CD8-positive, alpha-beta memory T cell (primary cell): Measurements from ENCODE around the gene GPC4. TPM values are rescaled to one million over a fixed set of nuclear protein-coding genes. Genes with fewer than 3 reads are reported as not detected.

Experiments used
- CTCF ChIA-PET: fragments of 350-600 bp; sonication (Branson Sonifier 250); formaldehyde crosslinking; loops from one replicate; lab custom pipeline; 2021; ENCODE audit warnings: antibody characterized with exemption; lab: Charles Lee
- POLR2A ChIA-PET: fragments of 350-600 bp; sonication (Branson Sonifier 250); formaldehyde crosslinking; loops from one replicate; lab custom pipeline; 2021; ENCODE audit warnings: antibody characterized with exemption; lab: Charles Lee
- DNase-seq, 5 donors: peaks; one replicate each; pipeline versions ENCODE4 v3.0.0 to v3.0.0-alpha.2; 2020 to 2022; ENCODE audit warnings: mixed read lengths in 1 of 5
- H3K27ac ChIP-seq: one replicate; pipeline ENCODE4 v1.7.0; 2013; ENCODE audit warnings: low read depth, mild to moderate bottlenecking, low read length, moderate library complexity
- H3K27me3 ChIP-seq: 2 replicates; pipeline ENCODE4 v1.7.0; 2013; ENCODE audit warnings: low read length, mild to moderate bottlenecking; ENCODE audit not compliant: insufficient read depth, poor library complexity, severe bottlenecking
- H3K36me3 ChIP-seq: 2 replicates; pipeline ENCODE4 v1.7.0; 2013; ENCODE audit warnings: mild to moderate bottlenecking, low read length, moderate library complexity; ENCODE audit not compliant: insufficient read depth
- H3K4me1 ChIP-seq: 2 replicates; pipeline ENCODE4 v1.7.0; 2013; ENCODE audit warnings: mild to moderate bottlenecking, low read length, moderate library complexity; ENCODE audit not compliant: insufficient read depth
- H3K4me3 ChIP-seq: 2 replicates; pipeline ENCODE4 v1.7.0; 2013; ENCODE audit warnings: mild to moderate bottlenecking, low read length
- H3K9me3 ChIP-seq: 2 replicates; pipeline ENCODE4 v1.7.0; 2013; ENCODE audit warnings: mild to moderate bottlenecking, low read length
- H3K27ac Mint-ChIP-seq, 8 donors: one replicate each; pipeline ENCODE4 v1.8.0; 2020 to 2021; ENCODE audit warnings: mixed read lengths in 8 of 8, mild to moderate bottlenecking in 6 of 8, inconsistent platforms in 3 of 8, moderate library complexity in 3 of 8
- H3K27me3 Mint-ChIP-seq, 2 donors: one replicate each; pipeline ENCODE4 v1.8.0; 2020 to 2021; ENCODE audit warnings: mixed read lengths in 2 of 2, mild to moderate bottlenecking in 1 of 2, moderate library complexity in 1 of 2
- H3K36me3 Mint-ChIP-seq, 3 donors: one replicate each; pipeline ENCODE4 v1.8.0; 2020 to 2021; ENCODE audit warnings: mixed read lengths in 3 of 3, inconsistent platforms in 1 of 3, mild to moderate bottlenecking in 1 of 3
- H3K4me1 Mint-ChIP-seq, 3 donors: one replicate each; pipeline ENCODE4 v1.8.0; 2020 to 2021; ENCODE audit warnings: mixed read lengths in 3 of 3, inconsistent platforms in 1 of 3, mild to moderate bottlenecking in 1 of 3
- H3K4me3 Mint-ChIP-seq, 7 donors: one replicate each; pipeline ENCODE4 v1.8.0; 2020 to 2021; ENCODE audit warnings: mixed read lengths in 7 of 7, mild to moderate bottlenecking in 6 of 7, moderate library complexity in 4 of 7, inconsistent platforms in 2 of 7
- H3K9me3 Mint-ChIP-seq, 5 donors: one replicate each; pipeline ENCODE4 v1.8.0; 2020 to 2022; ENCODE audit warnings: mixed read lengths in 5 of 5, mild to moderate bottlenecking in 3 of 5, moderate library complexity in 2 of 5, inconsistent platforms in 1 of 5
- polyA plus RNA-seq: library from polyadenylated mRNA; unstranded; fragments of 300-500 nt; fragmentation: Illumina TruSeq; gene quantifications from one replicate; pipeline ENCODE4 v1.2.3, GENCODE V29; 2021
- total RNA-seq, 2 experiments: library from RNA; stranded (reverse); gene quantifications; one replicate each; pipeline ENCODE4 v1.2.3, GENCODE V29; 2021

GPC4 gene
- total and polyA plus RNA-seq, 3 experiments from 2014 or later = not detected

DNA sequence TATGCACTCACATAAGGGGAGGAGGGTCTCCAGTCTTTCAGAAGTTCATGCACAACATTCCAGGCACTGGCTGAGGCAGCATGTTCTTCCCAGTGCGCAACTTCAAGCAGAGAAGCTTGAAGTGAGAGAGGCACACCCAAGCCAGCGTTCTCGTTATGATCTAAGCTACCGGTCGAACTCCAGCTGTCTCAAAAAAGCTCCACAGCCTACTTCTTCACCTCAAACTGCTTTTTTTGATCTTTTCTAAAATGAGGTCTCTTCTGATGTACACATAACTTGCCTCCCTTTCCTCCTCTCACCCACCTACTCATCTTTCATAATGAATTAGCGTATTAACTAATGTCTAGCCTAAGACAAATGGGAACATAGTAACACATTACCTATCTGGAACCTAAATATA is 25.3 kb downstream of the GPC4 start:
- Mint-ChIP-seq H3K36me3 (no peaks in the 10 kb centered on the region), H3K4me1 (no peaks in the 10 kb centered on the region), H3K27me3 (peaks cover 0 to 7% of the 10 kb centered on the region in 2 donors), H3K4me3 (no peak overlapping the region), H3K27ac (no peak overlapping the region), H3K9me3 (no peaks in the 10 kb centered on the region)
- ChIA-PET POLR2A (no interaction called here), CTCF (no interaction called here)
- no peaks in the 10 kb centered on the region for H3K36me3 ChIP-seq
- no peaks in the 10 kb centered on the region for H3K9me3 ChIP-seq
- no peaks in the 10 kb centered on the region for H3K4me1 ChIP-seq
- no peak for DNase-seq
- H3K27ac ChIP-seq = no peak overlapping the region
- H3K27me3 ChIP-seq = no peaks in the 10 kb centered on the region
- no peak overlapping the region for H3K4me3 ChIP-seq

DNA sequence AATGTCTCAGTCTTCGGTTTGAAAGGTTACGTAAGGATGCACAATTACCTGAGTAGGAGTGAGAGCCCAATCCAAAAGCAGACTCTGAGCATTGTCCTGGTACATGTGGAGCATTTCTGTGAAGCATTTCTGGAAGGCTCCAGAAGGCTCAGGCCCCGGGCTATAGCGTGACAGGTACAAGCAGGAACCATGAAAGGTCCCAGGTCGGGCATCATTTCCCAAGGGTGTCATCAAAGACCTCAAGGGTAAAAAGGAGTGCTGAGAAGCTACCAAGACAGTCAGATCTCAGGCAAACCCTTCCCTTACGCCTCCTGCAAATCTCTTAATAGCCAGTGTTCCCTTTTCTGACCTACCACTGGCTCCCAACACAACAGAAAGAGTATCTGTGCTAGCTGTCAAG is 30.8 kb downstream of the GPC4 start:
- H3K27me3 Mint-ChIP-seq = peaks cover 0 to 7% of the 10 kb centered on the region in 2 donors
- no peak overlapping the region for H3K4me3 Mint-ChIP-seq

DNA sequence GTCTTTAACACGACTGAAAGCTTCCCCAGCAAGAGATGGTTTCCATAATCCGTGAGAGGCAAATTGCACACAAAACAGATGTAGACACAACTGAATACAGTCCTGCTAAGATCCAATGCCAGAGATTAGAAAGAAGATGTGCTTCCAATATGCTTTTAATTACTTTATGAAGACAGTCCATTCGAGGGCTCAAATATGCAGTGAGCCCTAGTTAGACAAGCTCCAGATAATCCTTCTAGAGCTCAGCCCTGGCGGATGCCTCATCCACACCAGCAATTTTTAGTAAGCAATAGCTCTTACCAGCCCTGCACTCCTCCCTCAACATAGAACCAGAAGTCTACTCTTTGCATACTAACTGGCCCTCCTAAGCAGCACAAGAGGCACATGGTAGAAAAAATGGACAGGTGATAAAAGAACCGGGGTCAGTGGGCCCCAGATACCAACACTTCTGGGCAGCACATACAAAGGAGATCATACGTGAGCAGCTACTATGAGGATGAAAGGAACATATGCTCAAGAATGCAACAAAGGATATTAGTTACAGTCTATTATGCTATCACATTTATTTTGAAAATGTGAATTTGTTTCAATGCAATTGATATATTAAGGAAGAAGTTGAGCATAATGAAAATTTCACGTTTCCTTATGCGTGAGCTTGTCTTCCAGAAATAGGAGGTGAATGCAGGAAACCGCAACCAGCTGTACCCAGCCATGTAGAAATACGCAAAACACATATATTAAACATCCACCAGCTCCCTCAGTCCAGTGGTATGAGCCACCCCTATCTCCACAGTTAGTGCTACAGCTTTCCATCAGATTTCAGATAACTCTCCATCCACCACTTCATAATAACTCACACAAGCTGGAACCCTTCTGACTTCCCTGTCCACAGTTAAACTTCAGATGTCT is 34.3 kb downstream of the GPC4 start:
- ChIA-PET CTCF (no interaction called here), POLR2A (no interaction called here)
- peak overlapping the region in 1 of 8 donors; percentile 1 for H3K27ac Mint-ChIP-seq
- no peaks in the 10 kb centered on the region for H3K36me3 Mint-ChIP-seq
- H3K9me3 Mint-ChIP-seq = no peaks in the 10 kb centered on the region
- H3K4me1 ChIP-seq = no peaks in the 10 kb centered on the region
- H3K27ac ChIP-seq = no peak overlapping the region
- no peak overlapping the region for H3K4me3 Mint-ChIP-seq
- DNase-seq = no peak
- H3K27me3 Mint-ChIP-seq = peaks cover 0 to 15% of the 10 kb centered on the region in 2 donors
- H3K9me3 ChIP-seq = no peaks in the 10 kb centered on the region
- H3K27me3 ChIP-seq = no peaks in the 10 kb centered on the region
- H3K4me1 Mint-ChIP-seq = no peaks in the 10 kb centered on the region
- H3K4me3 ChIP-seq = no peak overlapping the region
- H3K36me3 ChIP-seq = no peaks in the 10 kb centered on the region

More for the DNA sequence above, 30.8 kb downstream of the GPC4 start:
- no peaks in the 10 kb centered on the region for H3K36me3 ChIP-seq
- POLR2A ChIA-PET = no interaction called here
- H3K27ac Mint-ChIP-seq = no peak overlapping the region
- H3K4me3 ChIP-seq = no peak overlapping the region
- CTCF ChIA-PET = no interaction called here
- no peaks in the 10 kb centered on the region for H3K4me1 ChIP-seq
- no peaks in the 10 kb centered on the region for H3K36me3 Mint-ChIP-seq
- H3K4me1 Mint-ChIP-seq = no peaks in the 10 kb centered on the region
- DNase-seq = no peak
- H3K9me3 Mint-ChIP-seq = no peaks in the 10 kb centered on the region
- no peaks in the 10 kb centered on the region for H3K9me3 ChIP-seq
- no peak overlapping the region for H3K27ac ChIP-seq
- no peaks in the 10 kb centered on the region for H3K27me3 ChIP-seq

DNA sequence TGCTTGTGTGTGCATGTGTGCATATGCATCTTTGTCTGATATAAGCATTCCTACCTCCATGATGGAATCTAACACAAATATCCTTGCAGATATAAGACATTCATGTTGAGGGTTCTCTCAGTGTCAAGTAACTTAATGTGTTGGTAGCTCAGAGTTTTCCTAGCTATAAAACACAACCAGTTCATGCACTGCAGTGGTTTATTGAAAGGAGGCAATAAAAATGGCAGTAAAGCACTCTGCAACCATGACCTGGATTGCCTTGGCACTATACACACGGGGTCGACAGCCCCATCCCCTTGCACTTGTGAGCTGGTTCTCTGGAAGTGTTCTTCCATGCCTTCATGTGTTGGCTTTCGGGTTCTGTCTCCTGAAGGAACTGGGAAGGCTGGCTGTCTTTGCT is 38.9 kb downstream of the GPC4 start:
- Histone ChIP-seq H3K4me3 (no peak overlapping the region), H3K27me3 (no peaks in the 10 kb centered on the region), H3K4me1 (no peaks in the 10 kb centered on the region), H3K9me3 (no peaks in the 10 kb centered on the region), H3K36me3 (no peaks in the 10 kb centered on the region), H3K27ac (no peak overlapping the region)
- H3K36me3 Mint-ChIP-seq = no peaks in the 10 kb centered on the region
- H3K4me3 Mint-ChIP-seq = no peak overlapping the region
- H3K27me3 Mint-ChIP-seq = peaks cover 0 to 21% of the 10 kb centered on the region in 2 donors
- CTCF ChIA-PET = no interaction called here
- POLR2A ChIA-PET = no interaction called here
- no peak overlapping the region for H3K27ac Mint-ChIP-seq
- DNase-seq = no peak
- no peaks in the 10 kb centered on the region for H3K4me1 Mint-ChIP-seq
- no peaks in the 10 kb centered on the region for H3K9me3 Mint-ChIP-seq

DNA sequence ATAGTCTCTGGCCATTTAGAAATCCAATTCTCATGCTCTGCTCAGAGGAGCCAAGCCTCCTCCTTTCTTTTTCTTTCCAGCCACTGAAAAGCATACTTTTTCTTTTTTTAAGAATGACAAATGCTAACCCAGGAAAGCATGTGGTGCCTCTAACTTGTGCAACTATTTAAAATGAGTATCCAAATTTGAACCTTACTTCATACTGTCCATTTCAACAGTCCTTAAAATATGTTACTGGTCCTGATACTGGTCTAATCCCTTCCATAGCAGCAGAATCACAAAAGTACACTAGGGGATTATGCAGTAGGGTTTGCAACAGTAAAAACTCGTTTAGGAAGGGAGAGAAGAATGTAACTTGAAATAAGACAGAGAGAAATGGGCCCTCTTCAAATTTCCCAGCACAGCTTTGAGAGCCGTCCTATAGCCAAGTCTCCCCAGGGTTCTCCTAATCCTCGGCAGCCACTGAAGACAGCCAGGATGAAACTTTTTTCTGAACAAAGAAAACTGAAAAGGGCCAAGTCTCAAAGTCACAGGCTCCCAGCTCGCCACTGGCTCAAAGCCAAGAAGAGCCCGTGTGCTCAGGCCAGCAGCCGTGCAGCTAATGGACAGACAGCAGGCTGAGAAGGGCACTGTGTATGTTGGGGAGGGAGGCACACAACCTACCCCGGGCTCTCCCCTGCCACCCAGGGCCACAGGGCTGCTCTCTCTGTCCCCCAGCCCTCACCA is 39.5 kb downstream of the GPC4 start:
- CTCF ChIA-PET = no interaction called here
- no peak for DNase-seq
- no peaks in the 10 kb centered on the region for H3K9me3 ChIP-seq
- H3K9me3 Mint-ChIP-seq = no peaks in the 10 kb centered on the region
- no peaks in the 10 kb centered on the region for H3K27me3 ChIP-seq
- no peak overlapping the region for H3K4me3 Mint-ChIP-seq
- H3K27me3 Mint-ChIP-seq = peaks cover 0 to 20% of the 10 kb centered on the region in 2 donors
- POLR2A ChIA-PET = no interaction called here
- no peak overlapping the region for H3K27ac Mint-ChIP-seq
- no peak overlapping the region for H3K27ac ChIP-seq
- no peaks in the 10 kb centered on the region for H3K36me3 ChIP-seq
- H3K4me1 ChIP-seq = no peaks in the 10 kb centered on the region
- no peaks in the 10 kb centered on the region for H3K4me1 Mint-ChIP-seq
- no peak overlapping the region for H3K4me3 ChIP-seq
- H3K36me3 Mint-ChIP-seq = no peaks in the 10 kb centered on the region

DNA sequence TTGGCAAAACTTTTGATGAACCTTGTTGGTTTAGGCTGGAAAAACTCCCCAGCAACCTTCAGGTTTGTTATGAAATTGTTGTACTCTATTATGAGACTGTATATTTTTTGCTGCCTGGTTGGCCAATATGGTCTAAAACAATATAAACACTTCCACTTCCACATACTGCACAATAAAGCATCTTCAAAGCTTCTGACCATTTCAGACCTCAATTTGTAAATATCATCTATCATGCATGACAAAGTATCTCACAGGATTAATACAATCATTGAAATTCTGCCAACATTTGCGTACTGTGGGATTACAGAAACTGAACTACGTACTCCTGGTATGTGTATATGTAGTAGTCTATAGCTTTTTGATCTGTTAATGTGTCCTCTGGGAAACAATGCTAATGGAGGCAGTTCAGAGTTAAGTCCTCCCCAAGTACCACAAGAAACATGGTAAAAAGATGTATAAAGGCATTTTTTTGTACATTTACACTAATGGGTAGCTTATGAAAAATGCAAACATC is 40.4 kb downstream of the GPC4 start:
- Mint-ChIP-seq H3K36me3 (no peaks in the 10 kb centered on the region), H3K9me3 (no peaks in the 10 kb centered on the region), H3K4me1 (no peaks in the 10 kb centered on the region), H3K27me3 (peaks cover 0 to 19% of the 10 kb centered on the region in 2 donors), H3K4me3 (no peak overlapping the region), H3K27ac (no peak overlapping the region)
- Histone ChIP-seq H3K27ac (no peak overlapping the region), H3K27me3 (no peaks in the 10 kb centered on the region), H3K9me3 (no peaks in the 10 kb centered on the region), H3K4me1 (no peaks in the 10 kb centered on the region), H3K36me3 (no peaks in the 10 kb centered on the region), H3K4me3 (no peak overlapping the region)
- DNase-seq = no peak
- ChIA-PET POLR2A (no interaction called here), CTCF (no interaction called here)

DNA sequence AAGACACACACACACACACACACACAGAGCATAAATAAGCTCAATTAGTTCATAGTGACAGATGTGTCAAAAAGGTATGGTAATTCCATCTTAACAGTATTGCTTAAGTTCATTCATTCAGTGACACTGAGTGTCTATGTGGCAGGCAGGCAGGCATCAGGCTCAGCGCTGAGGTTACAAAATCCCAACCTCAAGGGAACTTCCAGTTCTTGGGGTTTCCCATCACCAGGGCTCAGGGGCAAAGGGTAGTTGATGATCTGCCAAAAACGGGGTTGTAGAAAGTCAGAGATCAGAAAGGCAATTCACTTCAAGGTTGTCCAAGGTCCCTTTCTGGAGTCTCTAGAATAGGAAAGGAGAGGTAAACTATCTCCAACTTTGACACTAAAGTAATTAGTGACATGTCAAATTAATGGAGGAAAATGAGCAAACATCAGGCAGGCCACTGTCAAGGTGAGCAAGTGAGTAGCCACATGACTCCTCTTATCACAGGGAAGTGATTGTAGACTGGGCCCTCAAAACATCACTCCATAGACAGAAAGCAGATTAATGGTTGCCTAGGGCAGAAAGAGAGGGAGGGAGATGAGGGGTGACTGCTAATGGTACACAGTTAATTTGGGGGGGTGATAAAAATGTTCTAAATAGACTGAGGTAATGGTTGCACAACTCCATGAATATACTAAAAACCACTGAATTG is 41.8 kb downstream of the GPC4 start:
- no peak overlapping the region for H3K27ac ChIP-seq
- no peaks in the 10 kb centered on the region for H3K4me1 Mint-ChIP-seq
- no peak overlapping the region for H3K4me3 ChIP-seq
- H3K27me3 Mint-ChIP-seq = peaks cover 0 to 13% of the 10 kb centered on the region in 2 donors
- no peaks in the 10 kb centered on the region for H3K36me3 Mint-ChIP-seq
- H3K4me1 ChIP-seq = no peaks in the 10 kb centered on the region
- no peaks in the 10 kb centered on the region for H3K27me3 ChIP-seq
- H3K4me3 Mint-ChIP-seq = no peak overlapping the region
- DNase-seq = no peak
- H3K27ac Mint-ChIP-seq = no peak overlapping the region
- no peaks in the 10 kb centered on the region for H3K9me3 Mint-ChIP-seq
- H3K9me3 ChIP-seq = no peaks in the 10 kb centered on the region
- ChIA-PET POLR2A (no interaction called here), CTCF (no interaction called here)
- H3K36me3 ChIP-seq = no peaks in the 10 kb centered on the region
